GM20431 (cell line): ENCODE measurements around the gene HMGB4.

Source experiments
- in situ Hi-C: fragments of 300-500 bp; cut with MseI, MboI; formaldehyde crosslinking; loops from one replicate; pipeline ENCODE4 v1.15.0; 2020; ENCODE audit warnings: low sequenced_read_pairs; ENCODE audit not compliant: unreplicated experiment

The HMGB4 gene

GRCh38 chr1:33893147-33893830 lies 29.4 kb downstream of the HMGB4 start:
- in situ Hi-C loops = no loop called here

- in situ Hi-C loops = no loop called here
Observed at GRCh38 chr1:33895396-33895795, 31.5 kb downstream of the HMGB4 start.

- in situ Hi-C loops = no loop called here
Observed at GRCh38 chr1:33895976-33896375, 32.1 kb downstream of the HMGB4 start.

DNA sequence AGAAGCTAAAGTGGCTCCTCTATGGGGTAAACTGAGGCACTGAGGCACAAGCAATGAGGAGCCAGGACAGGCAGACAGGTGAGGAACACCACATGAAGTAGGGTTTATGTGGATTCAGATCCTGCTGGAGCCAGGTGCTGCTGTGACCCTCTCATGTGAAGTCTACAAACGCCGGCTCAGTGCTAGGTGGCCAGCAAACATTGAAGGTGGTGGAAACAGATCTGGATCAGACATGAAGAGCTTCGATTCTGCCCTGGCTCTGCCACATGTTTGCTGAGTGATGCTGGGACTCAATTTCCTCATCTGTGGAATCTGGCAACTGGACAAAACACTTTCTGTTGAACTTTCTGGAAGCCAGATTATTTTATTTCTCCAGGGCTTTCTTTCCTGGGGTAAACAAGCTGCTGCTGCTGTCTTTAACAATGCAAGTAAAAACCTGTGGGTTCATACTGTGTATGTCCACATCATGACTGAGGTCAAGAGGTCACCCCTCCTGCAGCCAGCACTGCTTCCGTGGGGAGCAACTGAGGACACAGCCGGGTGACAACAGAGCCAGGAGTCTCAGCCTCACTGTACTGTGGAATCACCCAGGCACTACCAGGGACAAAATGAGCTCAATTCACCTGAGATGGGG lies 33.3 kb downstream of the HMGB4 start:
- in situ Hi-C loops = no loop called here

GRCh38 chr1:33898406-33898805 lies 34.5 kb downstream of the HMGB4 start:
- in situ Hi-C loops = no loop called here

DNA sequence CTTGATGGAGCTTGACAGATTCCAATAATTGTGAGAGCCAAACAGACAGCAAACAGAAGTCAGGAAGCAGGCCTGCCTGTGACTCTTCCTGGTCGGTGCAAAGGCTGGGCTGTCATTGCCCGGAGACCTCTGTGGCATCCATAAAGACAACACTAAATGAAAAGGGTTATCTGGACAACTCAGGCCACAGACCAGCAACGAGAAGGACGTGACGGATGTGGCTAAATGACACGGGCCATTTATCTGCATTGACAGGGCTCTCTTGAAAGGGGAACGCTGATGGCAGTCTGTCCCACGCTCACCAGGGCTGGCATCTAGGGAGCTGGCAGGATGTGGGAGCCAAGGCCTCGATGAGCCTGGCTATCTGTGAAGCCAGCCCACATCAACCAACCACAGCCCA lies 35.0 kb downstream of the HMGB4 start:
- in situ Hi-C loops = no loop called here

DNA sequence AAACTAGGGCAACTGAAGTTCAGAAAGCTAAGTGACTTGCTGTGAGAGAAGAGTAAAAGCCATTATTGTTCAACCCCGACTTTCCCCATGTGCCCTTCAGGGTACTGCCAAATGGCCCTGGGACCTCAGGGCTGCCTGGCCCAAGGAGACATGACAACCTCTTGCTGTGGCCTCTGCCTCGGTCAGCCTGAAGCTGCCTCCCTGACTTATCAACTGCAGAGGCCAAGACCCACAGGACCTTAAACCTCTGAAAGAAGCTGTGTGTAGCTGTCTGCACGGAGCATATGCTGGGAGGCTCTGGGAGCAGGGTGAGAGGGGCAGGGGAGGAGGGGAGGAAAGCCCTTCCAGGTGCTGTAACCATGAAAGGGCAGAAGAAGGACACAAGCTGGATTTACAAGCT lies 35.9 kb downstream of the HMGB4 start:
- in situ Hi-C loops = no loop called here

DNA sequence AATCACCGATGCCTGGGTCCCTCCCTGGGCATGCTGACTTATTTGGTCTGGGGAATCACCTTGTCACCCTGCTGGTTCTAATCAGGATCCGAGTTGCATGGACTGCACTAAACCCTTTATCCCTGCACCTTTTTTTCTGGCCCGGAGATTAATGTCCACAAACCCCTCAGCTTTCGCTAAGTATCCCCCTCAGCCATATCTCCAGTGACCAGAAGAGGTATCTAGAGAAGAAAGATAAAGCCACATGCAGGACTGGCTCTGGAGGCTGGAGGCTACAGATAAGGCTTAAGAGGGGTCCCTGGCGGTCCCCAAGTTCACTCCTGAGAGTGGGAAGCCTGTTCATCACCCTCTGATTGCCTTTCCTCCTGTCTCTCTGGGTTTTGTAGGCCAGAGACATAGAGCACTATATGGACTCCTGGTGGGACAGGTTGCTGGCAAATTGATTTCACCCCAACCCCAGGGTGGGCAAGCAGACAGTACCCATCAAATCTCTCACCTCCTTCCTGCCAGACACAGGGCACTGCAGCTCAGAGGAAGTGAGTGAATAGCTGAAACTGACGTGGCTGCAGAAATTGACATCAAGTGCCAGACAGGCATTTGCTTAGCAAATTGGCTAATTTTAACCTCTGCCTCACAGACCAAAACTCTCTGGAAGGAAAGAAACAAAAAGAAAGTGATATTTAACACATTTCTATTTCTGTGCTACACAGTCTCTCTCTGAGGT lies 38.8 kb downstream of the HMGB4 start:
- in situ Hi-C loops = no loop called here

- in situ Hi-C loops = no loop called here
Observed at GRCh38 chr1:33903210-33903589, 39.3 kb downstream of the HMGB4 start.

GRCh38 chr1:33905241-33905640 lies 41.4 kb downstream of the HMGB4 start:
- in situ Hi-C loops = no loop called here

DNA sequence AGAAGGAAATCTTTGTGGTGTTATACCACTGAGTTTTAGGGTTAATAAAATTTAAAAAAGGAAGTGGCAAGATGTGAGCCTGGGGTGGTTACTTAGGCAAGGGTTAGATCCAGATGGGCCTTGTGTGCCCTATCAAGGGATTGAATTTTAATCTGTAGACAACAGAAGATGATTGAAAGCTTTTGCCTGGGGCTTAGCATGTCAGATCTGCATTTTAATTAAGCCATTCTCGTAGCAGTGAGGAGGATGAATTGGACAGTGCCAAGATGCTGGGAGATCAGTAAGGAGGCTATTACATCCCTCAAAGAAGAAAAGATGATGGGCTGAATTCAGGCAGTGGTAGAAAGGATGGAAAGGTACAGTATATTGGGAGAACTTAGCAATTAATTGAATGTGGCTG lies 42.3 kb downstream of the HMGB4 start:
- in situ Hi-C loops = no loop called here

DNA sequence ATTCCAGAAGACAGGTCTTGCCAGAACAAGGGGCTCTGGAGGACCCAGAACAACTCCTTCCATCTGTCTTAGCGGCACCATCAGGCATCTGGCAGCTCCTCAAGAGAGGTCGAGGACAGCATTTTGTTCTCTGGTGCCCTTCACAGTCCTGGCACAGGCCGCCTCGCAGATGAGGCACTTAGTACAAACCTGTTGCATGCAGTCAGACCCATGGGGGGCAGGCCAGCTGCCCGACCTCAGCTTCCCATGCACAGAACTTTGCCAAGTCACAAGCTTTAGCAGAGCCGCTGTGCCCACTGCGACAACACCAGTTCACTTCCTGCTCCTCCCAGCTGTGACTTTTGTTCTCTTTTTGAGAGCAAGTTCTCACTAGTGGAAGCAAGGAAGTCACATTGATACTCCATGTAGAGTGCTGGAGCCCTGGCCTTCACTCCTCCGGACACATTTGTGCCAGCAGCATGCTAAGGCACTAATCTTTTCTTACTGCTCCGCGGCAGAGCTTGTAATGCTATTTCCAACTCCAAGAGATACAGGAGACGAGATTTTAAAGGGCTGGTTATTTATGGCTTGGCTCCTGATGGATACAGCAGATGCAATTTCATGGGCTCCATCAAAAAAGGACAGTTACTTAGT lies 44.6 kb downstream of the HMGB4 start:
- in situ Hi-C loops = no loop called here
